ENCODE results near the gene RNF115.

RNF115 gene

DNA sequence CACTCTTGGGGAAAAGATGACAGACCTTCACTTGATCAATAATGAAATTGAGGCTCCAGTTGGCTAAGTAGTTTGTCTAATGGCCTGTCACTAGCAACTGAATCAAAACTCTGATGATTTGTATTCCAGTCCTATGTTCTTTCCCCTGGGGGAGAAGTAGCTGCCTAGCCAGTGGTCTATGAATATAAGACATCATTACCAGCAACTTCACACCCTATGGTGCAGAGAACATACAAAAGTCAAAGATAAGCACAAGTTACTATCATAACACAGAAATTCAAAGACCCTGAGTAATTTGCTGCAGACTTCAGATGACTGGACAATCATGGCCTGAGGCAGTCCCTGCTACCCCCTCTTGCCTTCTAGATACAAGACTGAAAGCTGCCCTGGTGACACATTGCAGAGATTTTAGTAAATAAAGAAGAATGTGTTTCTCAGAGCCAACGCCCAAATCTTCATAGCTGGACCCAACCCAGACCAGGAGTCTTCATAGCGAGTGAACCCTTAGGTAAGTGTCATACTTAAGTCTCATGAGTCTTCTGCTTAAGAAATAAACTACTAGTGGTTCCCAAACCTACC is 117.7 kb downstream of the RNF115 start:
- no peak overlapping the region for H3K4me3 ChIP-seq (ENCODE audit: low read depth, low read length)
- no peak for TF ChIP-seq CTCF (IDR thresholded peaks at IDR 0.05; ENCODE audit: low read depth, low read length, missing control alignments)
- DNase-seq (ENCODE audit: low read depth): no peak

DNA sequence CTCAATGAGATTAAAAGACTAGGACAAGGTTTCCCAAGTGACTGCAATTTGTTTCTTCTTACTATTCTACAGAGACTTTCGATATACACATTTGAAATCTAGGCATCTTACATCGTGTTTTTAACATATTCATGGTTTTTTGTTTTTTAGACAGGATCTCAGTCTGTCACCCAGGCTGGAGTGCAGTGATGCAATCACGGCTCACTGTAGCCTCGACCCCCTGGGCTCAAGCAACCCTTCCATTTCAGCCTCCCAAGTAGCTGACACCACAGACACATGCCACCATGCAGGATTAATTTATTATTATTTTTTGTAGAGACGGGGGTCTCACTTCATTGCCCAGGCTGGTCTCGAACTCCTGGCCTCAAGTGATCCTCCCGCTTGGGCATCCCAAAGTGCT is 118.3 kb downstream of the RNF115 start:
- no peak overlapping the region for H3K4me3 ChIP-seq (ENCODE audit: low read depth, low read length)
- TF ChIP-seq CTCF (IDR thresholded peaks at IDR 0.05; ENCODE audit: low read depth, low read length, missing control alignments): no peak
- no peak for DNase-seq (ENCODE audit: low read depth)

DNA sequence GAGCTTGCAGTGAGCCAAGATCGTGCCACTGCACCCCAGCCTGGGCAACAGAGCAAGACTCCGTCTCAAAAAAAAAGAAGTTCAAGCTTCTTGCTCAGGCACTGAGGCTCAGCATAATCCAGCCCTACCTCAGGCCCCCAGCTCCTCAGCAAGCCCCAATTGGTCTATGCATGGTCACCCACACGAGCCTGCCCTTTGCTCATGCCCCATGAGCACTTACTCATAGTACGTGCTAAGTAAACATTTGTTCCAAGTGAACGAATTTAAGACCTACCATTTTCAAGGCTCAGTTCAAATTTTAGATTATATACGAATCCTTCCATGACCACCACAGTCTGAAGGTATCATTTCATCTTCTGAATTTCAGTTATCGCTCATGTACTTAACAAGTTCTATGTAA is 121.1 kb downstream of the RNF115 start:
- TF ChIP-seq CTCF (IDR thresholded peaks at IDR 0.05; ENCODE audit: low read depth, low read length, missing control alignments): no peak
- no peak for DNase-seq (ENCODE audit: low read depth)
- H3K4me3 ChIP-seq (ENCODE audit: low read depth, low read length): no peak overlapping the region

DNA sequence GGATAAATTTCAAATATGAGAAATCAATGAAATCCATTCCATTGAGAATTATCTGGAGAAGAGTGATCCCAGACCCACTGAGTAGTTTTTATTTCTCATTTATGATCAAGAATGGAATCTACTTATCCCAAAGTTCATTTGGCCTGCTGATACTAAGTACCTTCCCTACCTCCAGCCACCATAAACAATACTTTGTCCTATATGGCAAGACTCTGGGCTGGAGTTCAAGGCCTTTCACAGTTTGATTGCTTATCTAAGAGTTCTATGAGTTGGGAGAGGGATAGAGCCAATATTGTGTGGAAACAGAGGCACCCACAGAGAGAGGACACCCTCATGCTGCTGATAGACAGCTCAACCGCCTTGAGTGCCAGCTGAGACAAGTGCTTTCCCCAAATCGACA is 121.8 kb downstream of the RNF115 start:
- DNase-seq (ENCODE audit: low read depth): no peak
- no peak for TF ChIP-seq CTCF (IDR thresholded peaks at IDR 0.05; ENCODE audit: low read depth, low read length, missing control alignments)
- H3K4me3 ChIP-seq (ENCODE audit: low read depth, low read length): no peak overlapping the region

- TF ChIP-seq CTCF (IDR thresholded peaks at IDR 0.05; ENCODE audit: low read depth, low read length, missing control alignments): no peak
- DNase-seq (ENCODE audit: low read depth): no peak
- H3K4me3 ChIP-seq (ENCODE audit: low read depth, low read length): no peak overlapping the region
These were observed 122.5 kb downstream of the RNF115 start for GRCh38 chr1:145701306-145701862.

DNA sequence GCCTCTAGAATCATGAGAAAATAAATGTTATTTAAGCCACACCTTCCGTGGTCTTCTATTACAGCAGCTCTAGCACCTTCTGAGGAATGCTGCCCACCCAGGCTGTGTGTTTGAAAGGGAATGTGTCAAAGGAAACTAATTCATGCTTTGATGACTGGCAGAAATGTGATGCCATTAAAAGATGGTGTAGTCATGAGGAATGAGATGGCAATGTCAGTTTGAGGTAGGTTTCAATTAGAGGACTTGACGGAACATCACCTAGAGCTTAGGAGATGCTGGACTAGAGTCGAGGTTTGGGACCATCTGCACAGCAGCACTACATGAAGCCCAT is 127.3 kb downstream of the RNF115 start:
- H3K4me3 ChIP-seq (ENCODE audit: low read depth, low read length): no peak overlapping the region
- TF ChIP-seq CTCF (IDR thresholded peaks at IDR 0.05; ENCODE audit: low read depth, low read length, missing control alignments): no peak
- no peak for DNase-seq (ENCODE audit: low read depth)

Measured in GM12864 (cell line).